Cardiac atrium fibroblast (primary cell): ENCODE data around the gene PPFIA3. TPM values are rescaled to one million over a fixed set of nuclear protein-coding genes. Genes with fewer than 3 reads are reported as not detected.

Experiments
- total RNA-seq: library from RNA; depleted of rRNA; stranded (reverse); fragments of >200 nt; gene quantifications from 2 replicates; pipeline ENCODE4 v1.2.3, GENCODE V29; 2015

Gene PPFIA3
- 2.8 and 7.6 TPM in 2 replicates for total RNA-seq

DNA sequence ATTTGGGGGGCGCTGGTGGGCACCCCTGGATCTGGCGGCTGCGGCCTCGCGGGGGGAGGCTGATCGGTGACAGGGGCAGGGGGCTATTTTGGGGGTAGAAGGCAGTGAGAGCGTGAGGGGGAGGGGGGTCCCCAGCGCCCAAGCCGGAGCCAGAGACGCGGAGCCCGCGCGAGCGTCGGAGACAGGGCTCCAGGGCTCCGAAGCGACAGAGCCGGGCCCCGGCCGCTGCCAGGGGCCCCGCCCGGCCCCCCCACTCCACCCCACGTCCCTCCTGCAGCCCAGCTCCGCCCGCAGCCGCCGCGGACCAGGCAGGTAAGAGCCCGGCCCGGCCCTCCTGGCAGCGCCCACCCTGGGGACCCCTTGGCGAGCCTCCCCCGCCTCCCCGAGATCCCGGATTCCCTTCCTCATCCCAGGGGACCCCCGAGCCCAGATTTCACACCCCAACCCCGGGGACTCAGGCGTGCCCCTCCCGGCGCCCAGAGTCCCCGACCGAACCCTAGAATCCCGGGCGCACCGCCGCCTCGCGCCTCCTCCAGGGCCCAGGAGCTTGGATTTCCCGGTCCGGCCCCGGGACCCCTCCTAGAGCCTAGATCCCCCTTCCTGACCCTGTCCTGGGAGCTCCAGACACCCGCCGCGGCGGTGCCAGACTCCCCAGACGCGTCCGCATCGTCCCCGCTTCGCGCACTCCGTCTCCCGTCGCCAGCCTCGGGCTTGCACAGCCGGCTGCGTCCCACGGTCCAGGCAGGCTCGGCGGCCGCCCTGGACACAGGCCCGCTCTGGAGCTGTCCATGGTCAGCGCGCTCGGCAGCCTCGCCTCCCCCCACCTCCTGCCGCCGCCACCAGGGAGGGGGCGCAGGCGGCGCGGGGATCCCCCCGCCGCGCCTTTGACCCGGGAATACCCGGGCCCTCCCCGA, at the start of gene PPFIA3:
Gene PPFIA3 (plus strand): TSS at position 134 of the 914 bp plus-strand sequence. CDS start 8,330 bp downstream, outside the sequence.

DNA sequence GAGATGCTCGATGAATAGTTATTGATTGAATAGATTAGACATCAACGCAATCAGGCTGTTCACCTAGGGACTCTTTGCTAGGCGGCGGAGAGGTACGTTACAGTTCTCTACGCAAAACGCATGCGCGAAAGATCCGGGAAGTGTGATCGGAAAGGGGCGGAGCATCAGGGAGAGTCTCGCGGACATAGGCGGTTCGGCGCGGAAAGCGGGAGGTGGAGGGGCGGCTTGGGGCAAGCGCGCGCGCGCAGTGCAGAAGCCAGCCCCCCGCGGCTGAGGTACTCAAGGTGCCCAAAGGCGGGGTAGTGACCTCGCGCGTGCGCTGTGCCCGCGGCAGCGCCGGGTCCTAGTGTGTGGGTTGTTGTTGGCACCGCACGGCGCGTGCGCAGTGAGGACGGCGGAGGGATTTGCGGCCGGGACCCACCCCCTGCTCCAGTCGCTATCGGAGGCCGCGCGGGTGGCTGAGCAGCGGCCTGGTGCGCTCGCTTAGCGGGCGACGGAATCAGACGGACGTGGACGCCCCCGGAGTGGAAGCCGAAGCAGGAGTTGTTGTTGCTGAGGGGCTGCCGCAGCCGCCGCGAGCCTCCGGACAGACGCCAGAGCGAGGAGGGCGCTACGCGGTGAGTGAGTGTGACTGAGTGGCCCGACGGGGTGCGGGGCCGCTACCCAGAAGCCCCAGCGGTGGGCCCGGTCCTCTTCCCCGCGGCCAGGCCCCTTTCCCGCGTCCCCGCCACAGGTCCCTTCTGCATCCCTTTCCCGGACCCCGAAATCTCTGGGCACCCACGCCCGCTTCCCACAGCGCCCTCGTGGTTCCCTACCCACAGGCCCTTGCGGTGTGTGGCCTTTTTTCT, 34.1 kb upstream of the PPFIA3 start, which contains the start of gene SNRNP70:
Gene SNRNP70 (plus strand): TSS at position 432 of the 848 bp plus-strand sequence. CDS start 964 bp downstream, outside the sequence.

DNA sequence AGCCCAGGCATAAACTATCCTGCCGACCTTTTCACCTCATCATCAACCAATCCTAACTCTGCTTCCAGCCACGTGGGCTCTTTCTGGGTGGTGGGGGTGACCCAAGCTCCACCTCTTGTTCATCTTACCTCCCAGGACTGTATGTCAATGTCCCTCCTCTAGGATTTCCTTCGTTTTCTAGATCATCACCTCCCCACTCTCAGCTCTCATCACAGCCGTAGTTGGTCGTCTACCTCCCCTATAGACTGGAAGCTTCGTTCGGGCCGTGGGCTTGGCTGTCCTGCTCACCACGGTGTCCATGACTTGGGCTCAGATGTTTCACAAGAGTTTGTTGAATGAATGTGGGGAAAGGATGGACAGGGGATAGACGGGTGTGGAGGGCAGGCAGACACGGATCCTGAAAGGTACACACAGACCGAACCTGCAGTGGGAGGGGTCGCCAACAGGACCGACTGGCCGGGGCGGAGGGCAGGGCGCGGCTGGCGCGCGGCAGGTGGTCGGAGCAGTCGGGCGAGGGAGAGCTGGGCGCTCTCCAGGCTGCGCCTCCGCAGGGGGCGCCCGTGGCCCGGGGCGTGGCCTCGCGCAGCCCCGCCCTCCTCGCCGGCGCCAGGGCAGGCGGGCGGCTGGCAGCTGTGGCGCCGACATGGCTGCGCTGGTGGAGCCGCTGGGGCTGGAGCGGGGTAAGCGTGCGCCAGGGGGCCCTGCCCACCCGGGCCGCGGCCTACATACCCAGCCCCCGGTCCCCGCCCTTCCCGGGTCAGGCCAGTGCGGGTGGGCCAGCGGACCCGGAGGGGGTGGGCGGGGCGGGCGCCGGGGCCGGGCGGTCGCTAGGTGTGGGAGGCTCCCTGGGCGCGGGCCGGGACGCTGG, 5.3 kb upstream of the PPFIA3 start, which contains the start of gene LIN7B:
Gene LIN7B (plus strand): TSS at position 609 of the 868 bp plus-strand sequence. CDS start 35 bp downstream, at position 644.

DNA sequence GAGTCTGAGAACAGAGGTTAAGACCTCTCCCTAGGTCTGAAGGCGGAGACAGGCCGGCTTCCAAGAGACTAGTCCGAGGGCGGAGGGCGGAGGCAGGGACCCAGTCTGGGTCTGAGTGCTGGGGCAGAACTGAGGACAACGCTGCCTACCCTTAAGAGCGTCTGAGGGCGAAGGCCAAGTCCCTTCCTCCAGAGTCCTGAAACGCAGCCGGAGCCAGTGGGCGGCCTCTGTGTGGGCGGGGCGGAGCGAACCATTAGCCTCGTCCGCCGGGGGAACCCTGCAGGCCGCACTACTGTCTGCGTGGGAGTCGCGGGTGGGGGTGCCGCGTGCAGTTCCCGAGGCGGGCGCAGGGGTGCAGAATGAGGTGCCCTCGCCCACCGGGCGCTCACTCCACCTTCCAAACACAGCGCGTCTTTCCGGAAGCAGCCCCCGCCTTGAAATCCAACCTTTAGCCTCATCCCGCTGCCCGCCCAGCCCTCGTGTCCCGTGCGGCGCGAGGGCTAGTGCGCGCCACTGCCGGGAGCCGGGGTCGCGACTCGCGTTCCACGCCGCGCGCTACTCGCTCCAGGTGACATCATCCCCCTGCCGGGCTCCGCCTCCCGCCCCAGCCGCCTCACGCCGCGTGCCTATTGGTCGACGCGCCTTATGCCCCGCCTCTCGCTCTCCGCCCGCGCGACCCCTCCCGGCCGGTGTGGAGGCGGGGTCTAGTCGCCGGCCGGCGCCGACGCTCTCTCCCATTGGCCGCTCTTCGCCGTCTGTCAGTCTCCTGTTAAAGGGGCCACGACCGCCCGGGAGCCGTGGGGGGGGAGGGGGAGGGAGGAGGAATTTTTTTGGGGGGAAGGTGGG, 556 bp upstream of the PPFIA3 start, which contains the start of gene C19orf73:
Gene C19orf73 (minus strand): TSS at position 579 of the 846 bp plus-strand sequence. CDS start 121 bp downstream, at position 458.

DNA sequence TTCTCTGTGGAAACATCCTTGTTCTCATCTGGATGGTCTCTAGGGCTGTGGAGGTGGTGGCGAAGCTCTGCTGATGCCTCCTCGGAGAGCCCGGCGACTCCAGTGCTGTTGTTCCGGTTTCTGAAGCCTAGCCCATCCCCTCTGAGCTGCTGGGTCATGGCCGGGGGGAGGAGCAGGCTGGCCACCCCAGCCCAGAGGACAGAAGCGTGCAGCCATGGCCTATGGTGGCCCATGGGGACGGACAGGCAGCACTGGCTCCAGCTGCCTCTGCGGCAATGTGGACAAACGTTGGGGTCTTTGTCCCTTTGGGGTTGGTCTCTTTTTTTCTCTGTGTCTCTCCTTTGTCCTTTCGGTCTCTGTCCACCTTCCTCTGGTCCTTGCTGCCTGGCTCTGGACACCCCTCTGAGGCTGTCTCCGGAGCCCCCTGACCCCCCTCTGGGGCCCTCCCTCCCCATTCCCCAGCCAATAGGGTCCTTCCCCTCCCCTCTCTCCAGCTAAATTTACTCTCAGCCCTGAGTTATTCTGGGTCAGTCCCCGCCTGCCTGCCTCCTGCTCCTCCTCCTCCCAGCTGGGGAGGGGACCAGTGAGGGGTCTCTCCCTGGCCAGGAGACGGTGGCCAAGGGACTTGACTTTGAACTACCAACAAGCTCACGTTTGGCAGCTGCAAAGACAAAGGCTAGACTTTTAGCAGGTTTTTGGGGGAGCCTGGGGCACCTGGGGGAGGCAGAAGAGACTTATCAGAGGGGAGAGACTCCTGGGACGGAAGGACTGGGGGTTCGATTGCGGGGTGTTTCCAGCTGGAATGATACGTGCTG, 35.9 kb downstream of the PPFIA3 start, which contains the start of gene HRC:
Gene HRC (minus strand): TSS at position 392 of the 815 bp plus-strand sequence. CDS start 159 bp downstream, at position 233.

DNA sequence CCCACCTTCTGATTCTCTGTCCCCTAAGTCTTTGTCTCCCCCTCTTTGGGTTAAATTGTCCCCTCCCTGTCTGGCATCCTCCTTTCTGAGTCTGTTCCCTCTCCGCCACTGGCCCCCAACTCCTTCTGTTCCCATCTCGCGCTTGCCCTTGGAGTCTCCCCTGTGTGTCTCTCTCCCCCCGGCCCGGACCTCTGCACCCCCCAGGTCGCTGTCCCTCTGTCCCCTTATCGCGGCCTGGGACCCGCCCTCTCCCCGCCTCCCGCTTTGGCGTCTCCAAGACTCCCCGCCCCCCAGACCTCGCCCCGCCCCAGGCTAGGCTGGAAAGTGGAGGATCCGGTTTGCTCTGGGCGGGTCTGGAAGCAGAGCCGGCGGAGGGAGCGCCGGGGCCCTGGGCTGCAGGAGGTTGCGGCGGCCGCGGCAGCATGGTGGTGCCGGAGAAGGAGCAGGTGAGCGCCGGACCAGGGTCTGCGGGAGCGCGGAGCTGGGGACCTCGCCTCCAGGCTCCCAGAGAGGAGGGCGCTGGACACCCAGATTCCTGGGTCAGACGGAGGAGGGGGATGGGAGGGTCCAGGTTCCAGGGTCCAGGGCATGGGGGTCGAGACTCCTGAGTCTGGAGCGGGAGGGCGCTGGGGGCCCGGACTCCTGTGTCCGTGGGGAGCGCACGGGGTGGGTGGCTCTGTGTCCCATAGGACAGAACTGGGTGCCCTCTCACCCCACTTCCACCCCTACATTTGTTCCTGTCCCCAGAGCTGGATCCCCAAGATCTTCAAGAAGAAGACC, 38.3 kb downstream of the PPFIA3 start, which contains the start of gene TRPM4:
Gene TRPM4 (plus strand): TSS at position 348 of the 780 bp plus-strand sequence. CDS start 75 bp downstream, at position 423.

Other genes starting within 250 kb of the PPFIA3 start
- gene PPP1R15A, start 247.1 kb upstream of the PPFIA3 start, total RNA-seq: 51.0 and 87.6 TPM in 2 replicates
- 2.8 TPM in 1 of 2 replicates, not detected in the other for gene TULP2, start 220.8 kb upstream of the PPFIA3 start, total RNA-seq
- 580 and 629 TPM in 2 replicates for gene NUCB1, start 219.2 kb upstream of the PPFIA3 start, total RNA-seq
- gene DHDH, start 185.8 kb upstream of the PPFIA3 start, total RNA-seq: not detected in 2 replicates
- 85.0 and 99.0 TPM in 2 replicates for gene BAX, start 164.7 kb upstream of the PPFIA3 start, total RNA-seq
- 7,567 and 8,205 TPM in 2 replicates for gene FTL, start 154.2 kb upstream of the PPFIA3 start, total RNA-seq
- gene GYS1, start 126.2 kb upstream of the PPFIA3 start, total RNA-seq: 135 and 151 TPM in 2 replicates
- gene RUVBL2, start 125.7 kb upstream of the PPFIA3 start, total RNA-seq: 155 and 181 TPM in 2 replicates
- gene LHB, start 102.5 kb upstream of the PPFIA3 start, total RNA-seq: not detected in 2 replicates
- not detected in 2 replicates for gene CGB3, start 95.2 kb upstream of the PPFIA3 start, total RNA-seq
- gene CGB2, start 87.7 kb upstream of the PPFIA3 start, total RNA-seq: not detected in 2 replicates
- gene CGB1, start 82.6 kb upstream of the PPFIA3 start, total RNA-seq: not detected in 2 replicates
- gene CGB5, start 75.7 kb upstream of the PPFIA3 start, total RNA-seq: not detected in 2 replicates
- gene CGB8, start 70.4 kb upstream of the PPFIA3 start, total RNA-seq: not detected in 2 replicates
- gene CGB7, start 61.8 kb upstream of the PPFIA3 start, total RNA-seq: 0.97 TPM in 1 of 2 replicates, not detected in the other
- gene NTF4, start 54.7 kb upstream of the PPFIA3 start, total RNA-seq: not detected in 2 replicates
- gene KCNA7, start 46.8 kb upstream of the PPFIA3 start, total RNA-seq: not detected in 2 replicates
- gene SNRNP70, start 34.1 kb upstream of the PPFIA3 start, total RNA-seq: 174 and 218 TPM in 2 replicates
- 12.1 and 13.1 TPM in 2 replicates for gene LIN7B, start 5.2 kb upstream of the PPFIA3 start, total RNA-seq
- gene C19orf73, start 401 bp upstream of the PPFIA3 start, total RNA-seq: 0.97 and 2.2 TPM in 2 replicates
- 0.18 and 0.32 TPM in 2 replicates for gene HRC, start 35.9 kb downstream of the PPFIA3 start, total RNA-seq
- 21.4 and 24.2 TPM in 2 replicates for gene TRPM4, start 38.2 kb downstream of the PPFIA3 start, total RNA-seq
- 0.97 TPM in 1 of 2 replicates, not detected in the other for gene SLC6A16, start 205.6 kb downstream of the PPFIA3 start, total RNA-seq
- gene CD37, start 215.9 kb downstream of the PPFIA3 start, total RNA-seq: not detected in 2 replicates
- 27.6 and 32.1 TPM in 2 replicates for gene TEAD2, start 242.9 kb downstream of the PPFIA3 start, total RNA-seq
- 0.36 TPM in 1 of 2 replicates, not detected in the other for gene DKKL1, start 244.3 kb downstream of the PPFIA3 start, total RNA-seq